HG03280 (cell line): Measurements from ENCODE around the gene TOX3.

Source experiments
- ATAC-seq: cut with Tn5 transposase; IDR thresholded peaks from one replicate; pipeline ENCODE4 v1.9.1; 2021; ENCODE audit warnings: mild to moderate bottlenecking, moderate library complexity; ENCODE audit not compliant: unreplicated experiment

TOX3 gene

DNA sequence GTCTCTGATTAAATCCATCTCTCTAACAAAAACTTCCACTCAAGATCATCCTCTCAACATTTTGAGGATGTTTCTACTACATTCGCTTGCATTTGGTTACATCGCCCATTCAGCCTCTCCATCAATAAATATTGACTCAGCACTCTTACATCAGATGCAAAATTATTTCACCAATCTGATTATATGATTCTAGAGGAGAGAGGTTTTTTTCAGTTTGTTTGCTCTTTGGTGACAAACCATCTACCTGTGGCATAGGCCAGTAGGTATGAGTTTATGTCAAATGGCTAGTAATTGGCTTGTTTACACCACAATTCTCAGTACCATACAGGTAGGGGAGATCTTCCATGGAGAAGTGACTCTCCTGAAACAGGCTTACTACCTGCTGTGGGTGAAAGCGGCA is 52.3 kb downstream of the TOX3 start:
- ATAC-seq = no peak

DNA sequence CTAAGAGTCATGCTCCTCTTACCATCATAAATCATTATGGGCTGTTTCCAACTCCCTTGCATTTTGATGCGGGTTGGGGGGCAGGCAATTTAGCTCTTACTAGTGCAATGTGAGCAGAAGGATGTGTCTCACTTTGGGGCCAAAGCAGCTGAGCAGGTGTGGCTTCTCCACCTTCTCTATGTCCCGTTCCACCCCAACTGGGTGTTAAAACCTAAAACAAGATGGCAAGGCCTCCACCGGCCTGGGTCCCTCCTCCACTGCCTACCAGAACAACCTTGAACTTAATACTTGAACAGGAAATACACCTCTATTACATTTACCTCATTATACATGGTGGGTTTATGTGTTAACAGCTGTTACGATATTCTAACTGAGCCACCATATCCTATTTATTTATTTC is 52.8 kb downstream of the TOX3 start:
- ATAC-seq = no peak

DNA sequence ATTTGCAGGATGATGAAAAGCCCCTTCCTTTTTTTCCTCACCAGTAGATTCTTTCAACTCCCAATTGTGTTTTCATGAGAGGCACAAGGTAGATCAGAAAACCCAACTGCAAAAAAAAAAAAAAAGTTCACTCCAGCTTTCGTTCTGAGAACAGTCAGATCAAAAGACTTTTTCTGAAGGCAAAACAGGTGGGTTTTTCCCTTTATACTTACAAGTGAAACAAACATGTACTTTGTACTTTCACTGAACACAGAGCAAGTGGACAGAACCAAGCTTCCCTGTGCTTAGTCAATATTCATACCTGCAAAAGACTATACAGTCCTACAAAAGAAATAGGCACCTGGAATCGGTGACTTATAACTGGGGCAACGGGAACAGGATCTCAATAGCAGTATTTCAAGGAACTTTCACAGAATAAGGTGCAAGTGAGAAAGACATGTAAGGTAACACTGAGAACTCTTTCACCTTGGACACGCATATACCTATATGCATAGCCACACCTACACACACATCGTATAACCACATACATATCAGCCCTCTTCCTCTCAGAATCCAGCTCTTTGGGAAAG is 54.1 kb downstream of the TOX3 start:
- no peak for ATAC-seq

DNA sequence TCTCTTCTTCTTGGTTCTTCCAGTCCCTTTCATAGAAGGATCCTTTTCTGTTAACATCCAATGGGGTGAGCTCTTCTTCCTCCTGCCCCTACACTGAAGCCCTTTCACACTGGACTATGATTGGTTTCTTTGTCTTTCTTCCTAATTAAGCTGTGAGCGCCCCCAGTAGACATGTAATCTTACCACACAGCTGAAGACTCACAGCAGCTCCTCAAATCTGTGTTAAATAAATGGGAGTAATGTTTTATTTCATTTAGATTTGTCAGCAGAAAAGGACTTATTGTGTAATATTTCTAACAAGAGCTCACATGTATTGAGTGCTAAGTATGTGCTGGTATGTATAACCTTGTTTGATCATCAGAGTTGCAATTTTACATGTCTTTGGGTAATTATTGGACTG is 55.7 kb downstream of the TOX3 start:
- ATAC-seq = no peak

DNA sequence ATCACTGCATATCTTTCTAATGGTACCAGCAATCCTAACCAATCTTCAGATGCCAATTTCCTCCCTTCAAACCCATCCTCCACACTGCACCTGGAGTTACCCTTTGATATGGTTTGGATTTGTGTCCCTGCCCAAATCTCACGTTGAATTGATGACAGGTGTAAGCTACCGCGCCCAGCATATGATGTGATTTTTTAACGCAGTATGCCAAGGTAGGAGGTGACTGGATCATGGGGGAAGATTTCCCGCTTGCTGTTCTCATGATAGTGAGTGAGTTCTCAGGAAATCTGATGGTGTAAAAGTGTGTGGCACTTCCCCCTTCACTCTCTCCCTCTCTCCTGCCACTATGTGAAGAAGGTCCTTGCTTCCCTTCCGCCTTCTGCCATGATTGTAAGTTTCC is 57.0 kb downstream of the TOX3 start:
- ATAC-seq = no peak

DNA sequence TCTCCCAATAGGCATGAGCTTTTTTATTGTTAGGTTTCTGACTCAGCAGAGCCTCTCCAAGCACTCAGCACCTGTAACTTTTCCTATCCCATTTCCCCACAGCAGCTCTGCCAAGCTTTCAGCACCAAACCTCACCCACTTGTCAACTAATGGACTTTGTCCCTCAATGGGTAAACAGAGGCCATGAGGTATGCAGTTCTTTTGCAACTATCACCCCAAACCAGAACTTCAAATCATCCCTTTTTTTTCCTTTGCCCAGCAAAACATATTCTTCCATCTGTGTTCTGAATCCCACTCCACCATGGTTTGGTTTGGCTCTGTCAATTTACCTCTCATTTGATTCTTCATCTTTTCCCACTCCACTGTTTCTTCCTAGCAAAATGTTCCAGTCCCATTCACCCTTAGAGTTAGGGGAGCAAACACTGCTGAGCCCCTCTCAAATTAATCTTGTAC is 58.1 kb downstream of the TOX3 start:
- no peak for ATAC-seq

DNA sequence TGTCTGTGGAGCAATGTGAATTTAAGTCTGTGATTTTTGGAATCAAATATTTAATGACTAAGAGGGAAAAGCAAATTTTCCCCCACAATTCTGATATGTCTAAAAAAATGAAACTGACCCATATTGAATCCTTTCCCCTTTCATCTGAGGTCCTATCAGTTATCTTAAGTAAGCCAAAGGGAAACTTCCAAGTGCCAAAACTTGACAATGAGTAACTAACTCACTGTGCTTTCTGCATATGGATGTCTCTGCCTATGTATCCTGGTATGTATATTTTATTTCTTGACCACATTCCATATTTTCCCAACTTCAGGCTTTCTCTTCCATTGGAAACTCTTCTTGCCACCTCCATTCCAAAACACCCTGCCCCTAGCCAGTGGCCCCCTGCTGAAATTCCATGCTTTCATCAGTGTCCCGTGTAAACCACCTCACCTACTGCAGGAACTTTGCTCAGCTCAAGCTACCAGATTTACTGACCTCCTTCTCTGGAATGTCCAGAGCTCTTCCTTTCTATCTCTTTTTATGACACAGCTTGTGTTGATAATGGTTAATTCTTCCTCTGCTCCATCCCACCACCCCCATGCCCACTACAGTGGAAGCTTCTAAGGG is 59.0 kb downstream of the TOX3 start:
- ATAC-seq = no peak

DNA sequence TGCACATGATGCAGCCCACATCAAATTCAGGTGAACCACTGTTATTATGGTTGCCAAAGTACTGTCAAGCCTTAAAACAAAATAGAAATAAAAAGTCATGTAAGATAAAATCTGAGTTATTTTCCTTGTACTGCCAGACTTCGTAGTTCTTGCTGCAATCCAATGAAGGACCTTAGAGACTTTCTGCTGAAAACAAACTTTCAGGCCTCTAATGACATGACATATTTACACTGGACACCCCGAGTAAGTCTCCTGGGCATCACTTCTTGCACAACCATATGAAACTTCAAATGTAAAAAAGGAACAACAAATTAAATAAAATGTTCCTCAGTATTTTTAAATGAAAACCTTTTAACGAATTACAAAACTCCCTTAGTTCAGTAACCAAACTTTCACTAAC is 66.7 kb downstream of the TOX3 start:
- ATAC-seq = no peak

DNA sequence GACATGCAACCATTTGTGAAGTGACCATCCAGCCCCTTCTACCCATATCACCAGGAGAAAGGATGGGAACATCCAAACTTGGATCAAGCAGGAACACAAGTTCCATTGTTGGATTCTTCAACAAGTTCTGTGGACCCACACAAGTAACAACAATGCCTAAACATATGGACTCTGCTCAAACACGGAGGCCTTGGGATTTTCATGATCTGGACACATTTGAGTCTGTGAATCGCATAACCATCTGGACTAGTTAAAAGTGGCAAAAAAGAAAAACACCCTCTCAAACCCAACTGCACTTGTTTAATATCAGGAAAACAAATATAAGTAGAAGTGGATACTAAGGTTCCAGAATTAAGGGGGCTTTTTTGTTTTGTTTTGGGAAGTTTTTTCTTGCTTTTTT is 70.8 kb downstream of the TOX3 start:
- ATAC-seq = no peak

DNA sequence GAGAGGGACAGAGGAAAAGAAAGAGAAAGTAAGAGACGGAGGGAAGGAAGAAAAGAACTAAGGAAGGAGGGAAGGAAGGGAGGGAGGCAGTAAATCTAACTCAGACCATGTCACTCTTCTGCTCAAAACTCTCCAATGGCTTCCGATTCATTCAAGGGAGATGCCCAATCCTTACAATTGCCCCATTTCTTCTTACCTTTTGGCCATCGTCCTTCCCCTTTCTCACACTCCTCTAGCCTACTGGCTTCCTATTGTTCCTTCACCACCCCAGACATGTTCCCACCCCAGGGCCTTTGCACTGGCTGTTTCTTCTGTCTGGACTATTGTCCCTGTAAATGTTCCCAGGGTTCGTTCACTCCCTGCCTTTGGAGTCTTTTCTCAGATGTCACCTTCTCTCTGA is 72.3 kb downstream of the TOX3 start:
- ATAC-seq = no peak

DNA sequence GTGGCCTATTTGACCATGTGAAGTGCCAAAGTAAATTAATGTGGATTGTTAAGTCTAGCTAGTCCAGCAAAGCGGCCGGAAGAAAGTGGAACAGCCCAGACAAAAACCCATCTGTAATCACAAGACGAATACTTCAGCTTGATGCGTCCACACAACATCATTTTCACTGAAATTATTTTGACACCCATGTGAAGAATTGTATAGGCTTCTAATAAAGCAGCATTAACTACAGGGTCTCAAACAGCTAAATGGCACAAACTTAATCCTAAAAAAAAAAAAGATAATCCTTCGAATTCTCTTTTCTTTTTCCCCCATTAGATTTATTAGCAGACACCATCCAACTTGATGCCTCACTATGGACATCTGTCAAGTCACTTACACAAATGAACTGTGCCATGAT is 73.8 kb downstream of the TOX3 start:
- no peak for ATAC-seq

DNA sequence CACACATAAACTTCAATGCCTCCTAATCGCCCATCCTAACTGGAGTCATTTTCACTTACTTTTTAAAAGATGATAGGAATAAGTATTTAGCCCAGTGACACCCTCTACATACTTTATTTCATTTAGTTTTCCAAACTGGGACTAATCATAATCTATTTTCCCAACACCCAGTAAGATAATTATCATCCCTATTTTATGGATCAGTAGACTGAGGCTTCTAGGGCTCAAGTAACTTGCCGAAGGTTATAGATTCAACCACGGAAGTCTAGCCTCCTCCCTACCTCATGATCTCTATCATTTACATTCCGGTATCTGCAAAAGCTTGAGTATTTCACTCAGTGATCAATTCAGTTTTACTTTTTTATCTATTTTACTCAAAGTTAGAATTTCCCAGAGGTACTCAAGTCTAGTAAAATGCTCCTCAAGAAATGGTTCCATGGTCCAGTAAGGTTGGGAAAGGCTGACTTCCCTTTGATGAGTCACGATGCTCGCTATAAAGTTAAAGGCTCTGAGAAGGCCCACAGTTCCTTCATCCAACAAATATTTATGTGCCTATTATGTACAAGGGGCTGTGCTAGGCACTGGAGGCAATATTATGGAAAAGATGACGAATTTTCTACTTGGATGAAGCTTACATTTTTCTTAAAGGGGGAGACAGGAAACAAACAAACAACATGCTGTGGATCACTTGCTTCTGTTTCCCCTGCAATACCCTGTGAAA is 75.1 kb downstream of the TOX3 start:
- no peak for ATAC-seq

DNA sequence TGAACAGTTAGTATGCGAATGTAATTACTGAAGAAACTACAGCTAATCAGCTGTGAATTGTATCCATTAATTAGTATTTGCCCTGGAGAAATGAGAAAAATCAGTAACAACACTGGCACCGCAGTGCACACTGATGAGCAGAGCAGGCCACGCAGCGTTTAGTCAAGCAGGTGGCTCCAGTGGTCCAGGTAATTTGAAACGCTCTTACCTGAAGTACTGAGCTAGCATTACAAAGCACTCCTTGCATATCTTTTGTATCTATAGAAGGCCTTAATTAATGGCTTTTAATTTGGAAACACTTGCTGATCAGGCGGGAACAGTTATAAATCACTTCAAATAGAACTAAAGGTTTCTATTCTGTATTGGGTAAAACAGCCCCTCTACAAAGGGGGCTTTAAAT is 76.4 kb downstream of the TOX3 start:
- ATAC-seq = no peak

DNA sequence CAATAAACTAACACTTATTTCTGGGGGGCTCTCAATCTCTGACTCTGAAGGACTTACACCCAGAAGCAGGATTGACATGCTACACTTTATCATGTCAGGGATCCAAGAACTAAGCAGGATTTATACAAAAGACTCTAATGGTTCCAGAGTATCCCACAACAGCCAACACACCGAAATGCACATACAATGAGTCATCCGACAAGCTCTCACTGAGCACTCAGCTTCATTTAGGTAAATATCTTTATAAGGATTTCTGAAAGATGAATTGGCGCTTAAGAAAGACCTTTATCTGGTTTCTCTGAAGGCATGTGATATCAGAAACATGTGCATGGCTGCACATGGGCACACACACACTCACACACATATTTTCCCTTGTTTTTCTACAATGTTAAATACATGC is 77.2 kb downstream of the TOX3 start:
- no peak for ATAC-seq

DNA sequence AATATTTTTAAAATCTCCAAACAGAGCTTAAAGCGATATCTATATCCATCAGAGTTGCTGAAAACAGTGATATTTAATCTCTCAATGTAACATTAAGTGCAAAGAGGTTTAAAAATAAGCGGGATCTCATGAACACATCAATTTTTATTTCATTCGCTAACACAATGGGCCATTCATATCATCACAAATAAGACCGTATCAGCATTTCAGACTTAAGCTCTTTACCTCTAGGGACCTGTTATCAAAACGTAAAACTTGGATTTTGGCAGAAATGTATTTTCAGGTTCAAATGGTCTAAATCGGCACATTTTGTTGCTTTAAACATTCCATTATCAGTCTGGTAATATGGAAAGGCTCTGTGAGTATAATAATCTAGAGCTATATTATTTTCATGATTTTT is 77.9 kb downstream of the TOX3 start:
- no peak for ATAC-seq

DNA sequence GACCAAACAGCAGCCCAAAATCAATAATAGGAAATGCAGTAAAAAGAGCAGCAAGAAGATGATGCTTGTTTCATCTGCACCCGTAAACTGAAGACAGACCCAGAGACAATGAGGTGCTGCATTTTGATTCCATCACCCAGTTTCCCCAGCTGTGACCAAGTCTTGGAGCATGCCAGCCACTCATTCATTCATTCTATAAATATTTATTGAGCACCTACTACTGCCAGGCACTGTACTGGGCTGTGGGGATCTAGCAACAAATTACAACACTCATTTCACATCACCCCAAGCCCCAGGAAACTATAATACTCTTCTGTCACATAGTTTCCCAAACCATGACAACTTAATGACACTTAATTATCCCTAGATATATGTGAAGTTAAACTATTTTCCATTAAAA is 79.2 kb downstream of the TOX3 start:
- ATAC-seq = no peak

DNA sequence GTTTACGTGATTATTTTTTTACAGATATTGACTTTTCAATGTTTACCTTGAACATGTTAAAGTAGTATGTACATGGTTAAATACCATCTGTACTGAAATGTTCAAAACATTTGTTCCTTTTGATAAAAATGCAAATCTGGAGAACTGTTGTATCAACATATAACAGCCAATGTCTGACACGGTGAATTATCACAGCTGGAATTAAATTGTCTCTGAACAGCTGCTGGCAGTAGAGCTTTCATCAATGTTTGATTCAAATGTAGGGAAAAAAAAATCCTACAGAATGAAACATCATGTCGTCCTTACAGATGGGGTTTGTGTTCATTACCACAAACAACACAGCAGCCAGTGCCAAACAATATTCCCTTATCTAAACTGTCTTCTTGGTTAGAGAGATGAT is 79.9 kb downstream of the TOX3 start:
- no peak for ATAC-seq

DNA sequence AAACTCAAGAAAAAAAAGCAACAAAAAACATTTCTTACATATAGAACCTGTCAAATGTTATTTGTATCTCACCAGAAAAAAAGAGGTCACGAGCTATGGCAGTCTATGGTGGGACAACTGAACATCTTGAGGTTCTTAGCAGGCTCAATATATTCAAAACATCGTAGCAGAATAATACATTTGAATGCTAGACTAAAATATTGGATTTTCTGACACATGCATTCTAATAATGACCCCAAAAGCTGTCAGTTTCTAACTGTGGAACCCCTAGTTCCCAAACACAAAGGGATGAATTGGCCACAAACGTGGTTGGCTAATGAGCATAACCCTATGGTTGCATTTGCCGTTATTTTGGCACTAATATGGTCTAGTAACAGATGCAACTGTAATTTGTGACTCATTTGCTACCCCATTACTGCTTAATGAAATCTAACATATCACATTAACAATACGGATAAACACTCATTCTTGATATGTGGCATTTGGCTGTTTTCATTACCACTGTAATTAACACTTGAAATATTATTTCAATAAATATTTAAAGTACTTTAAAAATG is 81.2 kb downstream of the TOX3 start:
- no peak for ATAC-seq

DNA sequence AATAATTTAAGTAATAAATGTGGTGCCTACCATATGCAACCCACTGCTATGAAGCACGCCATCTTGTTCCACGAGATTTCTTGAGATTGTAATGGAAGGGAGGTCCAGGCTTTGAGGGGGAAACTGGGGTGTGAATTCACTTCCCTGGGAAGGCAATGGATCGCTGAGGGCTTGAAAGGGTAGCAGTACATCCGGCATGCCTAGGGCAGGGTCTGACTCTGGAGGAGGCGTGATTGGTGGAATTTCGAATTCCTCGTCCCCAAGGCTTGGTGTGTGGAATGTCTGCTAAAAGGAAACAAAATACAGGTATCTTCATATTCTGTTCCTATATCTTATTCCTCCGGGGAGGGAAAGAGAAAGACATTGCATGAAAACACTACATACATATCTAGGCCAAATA is 83.0 kb downstream of the TOX3 start:
- no peak for ATAC-seq

DNA sequence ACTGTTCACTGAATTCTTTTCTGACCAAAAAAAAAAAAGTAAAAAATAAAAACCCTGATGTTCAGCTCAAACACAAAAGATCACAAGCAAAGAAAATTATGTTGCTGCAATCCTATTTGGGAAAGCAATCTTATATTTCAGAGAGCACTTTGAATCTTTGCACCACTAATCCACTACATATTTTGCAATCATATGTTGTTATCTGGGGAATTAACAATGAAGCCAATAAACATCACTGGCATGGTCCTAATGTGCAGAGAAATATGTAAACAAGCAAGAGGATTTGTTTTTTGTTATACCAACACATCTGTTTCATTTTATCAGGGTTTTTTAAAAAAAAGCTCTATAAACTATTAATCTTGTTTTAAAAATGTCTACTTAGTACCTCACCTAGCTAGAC is 84.1 kb downstream of the TOX3 start:
- no peak for ATAC-seq

DNA sequence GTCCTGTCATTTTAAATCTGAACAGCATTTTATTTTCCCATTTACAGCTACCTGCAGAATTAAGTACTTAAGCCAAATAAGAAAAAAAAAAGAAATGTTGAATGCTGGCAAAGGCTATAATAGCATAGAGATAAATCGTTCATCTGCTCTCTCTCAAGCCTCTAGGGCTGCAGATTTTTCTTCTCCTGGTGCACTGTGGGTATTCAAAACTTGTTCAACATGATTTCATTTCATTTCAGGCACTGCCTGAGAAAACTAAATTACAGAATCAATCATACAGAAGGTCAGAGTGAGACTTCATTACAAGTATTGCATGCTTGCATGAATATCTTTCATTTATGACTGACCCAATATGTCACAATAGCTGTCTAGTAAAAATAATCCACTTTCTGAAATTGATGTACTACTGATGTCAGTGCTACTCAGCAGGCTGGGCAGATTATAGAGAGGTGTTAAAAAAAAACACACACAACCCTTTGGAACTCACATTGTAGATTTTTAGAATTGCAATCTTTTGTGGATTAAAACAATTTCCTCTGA is 86.2 kb downstream of the TOX3 start:
- no peak for ATAC-seq

DNA sequence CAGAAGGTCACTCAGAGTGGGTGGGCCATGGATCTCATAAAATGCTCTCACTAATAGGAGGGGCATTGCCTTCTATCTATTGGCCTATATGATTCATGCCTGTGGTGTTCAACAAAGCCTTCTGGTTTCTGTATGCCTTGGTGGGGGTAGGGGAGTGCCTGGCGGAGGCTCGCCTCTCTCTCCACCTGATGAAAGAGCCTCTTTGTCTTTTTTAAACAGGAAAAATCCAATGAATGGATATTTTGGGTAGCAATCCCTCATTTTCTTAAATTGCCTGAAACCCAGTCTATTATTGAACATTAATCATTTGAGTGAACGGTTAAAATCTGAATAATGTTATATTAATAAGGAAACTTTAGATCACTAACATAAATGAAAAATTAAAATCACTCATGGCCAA is 90.6 kb downstream of the TOX3 start:
- no peak for ATAC-seq
